ENCODE data around the gene DCTN1. TPM values are rescaled to one million over a fixed set of nuclear protein-coding genes. Genes with fewer than 3 reads are reported as not detected.
A peak's percentile ranks its signal among the peaks of the same experiment; 100 is the strongest.
"Not testable (repeated sequence)": the region's sequence is repeated elsewhere in the genome, so short reads cannot be mapped to it uniquely, and the experiment has no call there.

Gene DCTN1
- total RNA-seq, 2 experiments from 2014 or later, result 67.3 to 81.4 TPM

DNA sequence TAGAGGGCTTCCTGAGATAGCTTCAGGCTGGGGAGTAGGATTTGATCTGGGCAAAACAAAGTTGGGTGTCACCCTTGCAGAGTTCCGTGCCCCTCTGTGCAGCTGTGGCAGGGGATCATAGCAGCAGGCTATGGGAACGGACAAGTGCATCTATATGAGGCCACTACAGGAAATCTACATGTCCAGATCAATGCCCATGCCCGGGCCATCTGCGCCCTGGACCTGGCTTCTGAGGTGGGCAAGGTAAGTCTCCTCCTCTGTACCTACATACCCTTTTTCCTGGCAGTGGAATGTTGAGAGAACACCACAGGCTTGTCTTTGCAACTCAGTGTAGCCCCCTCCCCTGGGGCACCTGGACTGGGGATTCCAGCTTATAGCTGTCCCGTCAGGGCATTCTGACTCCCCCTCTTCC, 44.9 kb upstream of the DCTN1 start:
- ATAC-seq, result no peak
- Mint-ChIP-seq H3K27me3 (no peaks in the 10 kb centered on the region), H3K9me3 (no peaks in the 10 kb centered on the region), H3K4me3 (no peak overlapping the region), H3K36me3 (ENCODE audit: low read depth) (peaks cover 20% of the 10 kb centered on the region), H3K27ac (no peak overlapping the region), H3K4me1 (ENCODE audit: low read depth) (peaks cover 15% of the 10 kb centered on the region)
- TF ChIP-seq, protein P1, sequence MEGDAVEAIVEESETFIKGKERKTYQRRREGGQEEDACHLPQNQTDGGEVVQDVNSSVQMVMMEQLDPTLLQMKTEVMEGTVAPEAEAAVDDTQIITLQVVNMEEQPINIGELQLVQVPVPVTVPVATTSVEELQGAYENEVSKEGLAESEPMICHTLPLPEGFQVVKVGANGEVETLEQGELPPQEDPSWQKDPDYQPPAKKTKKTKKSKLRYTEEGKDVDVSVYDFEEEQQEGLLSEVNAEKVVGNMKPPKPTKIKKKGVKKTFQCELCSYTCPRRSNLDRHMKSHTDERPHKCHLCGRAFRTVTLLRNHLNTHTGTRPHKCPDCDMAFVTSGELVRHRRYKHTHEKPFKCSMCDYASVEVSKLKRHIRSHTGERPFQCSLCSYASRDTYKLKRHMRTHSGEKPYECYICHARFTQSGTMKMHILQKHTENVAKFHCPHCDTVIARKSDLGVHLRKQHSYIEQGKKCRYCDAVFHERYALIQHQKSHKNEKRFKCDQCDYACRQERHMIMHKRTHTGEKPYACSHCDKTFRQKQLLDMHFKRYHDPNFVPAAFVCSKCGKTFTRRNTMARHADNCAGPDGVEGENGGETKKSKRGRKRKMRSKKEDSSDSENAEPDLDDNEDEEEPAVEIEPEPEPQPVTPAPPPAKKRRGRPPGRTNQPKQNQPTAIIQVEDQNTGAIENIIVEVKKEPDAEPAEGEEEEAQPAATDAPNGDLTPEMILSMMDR (IDR thresholded peaks at IDR 0.05), result no peak
- intact Hi-C loops (cut with micrococcal nuclease), result no loop called here
- DNase-seq, result no peak
- POLR2A ChIA-PET, result no interaction called here
- CTCF ChIA-PET, result interaction anchor here (0.6 kb wide), 1 partner anchor 58 kb away, joined by 3 read pairs; the partner anchor contains the start of genes CCDC142 and TTC31

GRCh38 chr2:74424139-74424992, 44.3 kb upstream of the DCTN1 start:
- ChIA-PET CTCF (interaction anchor here (0.6 to 1.0 kb wide), 3 partner anchors 9 to 59 kb away, joined by 3 to 4 read pairs (median 3); partner anchors contain the start of genes CCDC142 and TTC31), POLR2A (interaction anchor here (0.6 to 1.1 kb wide), 2 partner anchors 30 to 204 kb away, joined by 3 to 5 read pairs; partner anchors contain the start of gene INO80B)
- intact Hi-C loops (cut with micrococcal nuclease), result no loop called here
- no peak overlapping the region for H3K27ac Mint-ChIP-seq
- no peaks in the 10 kb centered on the region for H3K9me3 Mint-ChIP-seq
- H3K36me3 Mint-ChIP-seq (ENCODE audit: low read depth), result peaks cover 20% of the 10 kb centered on the region
- DNase-seq (no peak), ATAC-seq (no peak)
- H3K4me1 Mint-ChIP-seq (ENCODE audit: low read depth), result peaks cover 18% of the 10 kb centered on the region
- H3K27me3 Mint-ChIP-seq, result no peaks in the 10 kb centered on the region
- TF ChIP-seq, protein P1 (IDR thresholded peaks at IDR 0.05), result no peak
- no peak overlapping the region for H3K4me3 Mint-ChIP-seq

DNA sequence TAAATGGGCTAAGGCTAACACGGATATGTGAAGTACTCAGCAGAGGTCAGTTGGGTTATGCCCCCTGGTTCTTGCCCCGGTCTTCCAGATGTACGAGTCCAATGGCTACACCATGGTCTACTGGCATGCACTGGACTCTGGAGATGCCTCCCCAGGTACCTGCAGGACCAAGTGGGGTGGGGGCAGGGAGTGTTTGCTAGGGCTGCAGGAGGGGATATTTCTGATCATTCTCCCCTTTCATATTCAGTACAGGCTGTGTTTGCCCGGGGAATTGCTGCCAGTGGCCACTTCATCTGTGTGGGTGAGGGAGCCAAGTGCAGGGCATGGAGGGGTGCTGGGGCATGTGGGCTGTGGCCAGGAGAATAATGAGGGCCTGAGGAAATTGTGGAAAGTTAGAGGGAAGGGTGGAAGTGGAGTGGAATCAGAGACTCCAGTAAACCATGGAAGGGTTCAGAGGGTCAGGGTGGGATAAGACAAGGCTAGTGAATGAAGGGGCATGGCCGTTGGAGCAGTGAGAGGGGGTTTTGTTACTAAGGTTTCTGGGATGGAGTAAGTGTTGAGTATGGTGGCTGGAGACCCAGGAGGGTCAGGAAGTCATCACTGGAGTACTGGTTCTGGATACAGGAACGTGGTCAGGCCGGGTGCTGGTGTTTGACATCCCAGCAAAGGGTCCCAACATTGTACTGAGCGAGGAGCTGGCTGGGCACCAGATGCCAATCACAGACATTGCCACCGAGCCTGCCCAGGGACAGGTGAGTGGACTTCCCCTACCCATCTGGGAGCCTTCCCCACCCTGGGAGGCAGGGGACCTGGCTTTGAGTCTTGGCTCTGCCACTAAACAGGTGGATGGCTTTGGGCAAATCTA, 43.4 kb upstream of the DCTN1 start:
- POLR2A ChIA-PET, result interaction anchor here (0.6 to 1.1 kb wide), 2 partner anchors 31 to 203 kb away, joined by 3 to 5 read pairs; partner anchors contain the start of gene INO80B
- H3K27ac Mint-ChIP-seq, result no peak overlapping the region

DNA sequence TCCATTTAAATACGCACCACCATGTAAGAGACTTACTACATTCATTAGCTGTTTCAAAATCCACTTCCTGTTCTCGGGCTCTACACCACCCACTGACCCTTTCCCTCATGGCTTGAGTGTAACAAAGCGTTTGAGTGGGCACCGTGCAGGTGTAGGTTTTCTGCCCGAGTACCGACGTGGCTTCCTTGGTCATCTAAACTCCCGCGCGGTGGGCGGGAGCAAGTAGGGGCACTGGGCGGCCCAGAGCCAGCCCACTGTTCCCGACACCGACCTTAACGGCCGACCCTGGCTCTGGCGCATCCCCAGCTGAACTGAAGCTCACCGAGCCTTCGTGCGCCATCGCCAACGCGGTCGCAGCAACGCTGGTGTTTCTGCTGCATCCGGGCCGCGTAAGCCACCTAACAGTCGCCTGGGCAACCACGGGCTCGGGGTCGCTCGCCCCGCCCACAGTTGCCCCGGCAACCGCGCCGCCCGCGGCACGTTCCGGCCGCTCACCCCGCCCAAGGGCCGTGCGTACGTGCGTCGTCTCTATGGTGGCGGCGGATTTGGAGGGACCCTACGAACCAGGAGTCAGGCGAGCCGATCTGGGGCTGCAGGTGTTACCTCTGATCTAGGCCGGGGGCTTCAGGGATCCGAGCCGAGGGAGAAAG, 41.2 kb upstream of the DCTN1 start, which contains the start of the genes C2orf81 and WDR54:
C2orf81 (minus strand) TSS at position 399 of the 650 bp plus-strand sequence; CDS start at position 340, 59 bp downstream.
WDR54 (plus strand) TSS at position 510 of the 650 bp plus-strand sequence. CDS start 424 bp downstream, outside the sequence.
- Mint-ChIP-seq H3K27ac (peak within 1 kb of the TSS; percentile 97), H3K4me1 (ENCODE audit: low read depth) (peaks cover 18% of the 10 kb centered on the region), H3K9me3 (no peaks in the 10 kb centered on the region), H3K4me3 (peak within 1 kb of the TSS; percentile 97), H3K36me3 (ENCODE audit: low read depth) (peaks cover 20% of the 10 kb centered on the region), H3K27me3 (no peaks in the 10 kb centered on the region)
- DNase-seq (peak; percentile 97), ATAC-seq (peak; percentile 94)
- POLR2A ChIA-PET, result interaction anchor here (0.6 to 2.9 kb wide), 11 partner anchors 10 to 686 kb away, joined by 3 to 25 read pairs (median 3); partner anchors contain the start of genes AUP1, INO80B, MRPL53 and WBP1
- CTCF ChIA-PET, result interaction anchor here (0.7 to 1.7 kb wide), 7 partner anchors 10 to 110 kb away, joined by 3 to 6 read pairs (median 3); no protein-coding TSS in a partner anchor
- intact Hi-C loops (cut with micrococcal nuclease), result no loop called here
- TF ChIP-seq, protein P1 (IDR thresholded peaks at IDR 0.05), result no peak

More for the DNA sequence above, 43.4 kb upstream of the DCTN1 start:
- H3K36me3 Mint-ChIP-seq (ENCODE audit: low read depth), result peaks cover 20% of the 10 kb centered on the region
- DNase-seq, result no peak
- H3K27me3 Mint-ChIP-seq, result no peaks in the 10 kb centered on the region
- intact Hi-C loops (cut with micrococcal nuclease), result no loop called here
- H3K4me1 Mint-ChIP-seq (ENCODE audit: low read depth), result peaks cover 18% of the 10 kb centered on the region
- CTCF ChIA-PET, result interaction anchor here (0.7 to 1.0 kb wide), 2 partner anchors 8 to 32 kb away, joined by 3 to 4 read pairs; no protein-coding TSS in a partner anchor
- no peak for ATAC-seq
- H3K9me3 Mint-ChIP-seq, result no peaks in the 10 kb centered on the region
- TF ChIP-seq, protein P1 (IDR thresholded peaks at IDR 0.05), result no peak
- H3K4me3 Mint-ChIP-seq, result peak overlapping the region; percentile 97

DNA sequence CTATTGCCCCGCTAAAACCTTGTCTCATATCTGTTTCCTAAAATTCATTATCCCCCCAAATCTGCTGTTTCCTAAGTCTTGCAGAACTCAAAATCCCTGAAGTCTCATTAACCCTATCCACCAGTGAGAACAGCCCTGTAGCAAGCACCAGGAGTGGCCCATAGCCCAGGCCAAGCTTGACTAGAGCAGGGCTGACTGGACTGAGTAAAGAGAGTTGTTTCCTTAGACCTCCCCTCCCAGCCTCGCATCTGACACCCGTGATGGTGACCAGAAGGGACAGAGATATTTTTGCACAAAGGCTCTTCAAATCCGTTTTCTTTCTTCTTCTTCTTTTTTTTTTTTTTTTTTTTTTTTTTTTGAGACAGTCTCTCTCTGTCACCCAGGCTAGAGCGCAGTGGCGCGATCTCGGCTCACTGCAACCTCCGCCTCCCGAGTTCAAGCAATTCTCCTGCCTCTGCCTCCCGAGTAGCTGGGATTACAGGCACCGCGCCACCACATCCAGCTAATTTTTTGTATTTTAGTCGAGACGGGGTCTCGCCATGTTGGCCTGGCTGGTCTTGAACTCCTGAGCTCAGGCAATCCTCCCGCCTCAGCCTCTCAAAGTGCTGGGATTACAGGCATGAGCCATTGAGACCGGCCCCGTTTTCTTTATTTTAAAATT, 40.5 kb upstream of the DCTN1 start:
- CTCF ChIA-PET, result interaction anchor here (0.9 to 1.7 kb wide), 5 partner anchors 19 to 111 kb away, joined by 3 to 5 read pairs (median 3); no protein-coding TSS in a partner anchor
- H3K9me3 Mint-ChIP-seq; intact Hi-C loops (cut with micrococcal nuclease); H3K27me3 Mint-ChIP-seq; ATAC-seq; DNase-seq: not testable (repeated sequence)
- H3K4me1 Mint-ChIP-seq (ENCODE audit: low read depth), result peaks cover 23% of the 10 kb centered on the region
- peaks cover 20% of the 10 kb centered on the region for H3K36me3 Mint-ChIP-seq (ENCODE audit: low read depth)
- H3K4me3 Mint-ChIP-seq, result peak overlapping the region; percentile 97
- peak overlapping the region; percentile 86 for H3K27ac Mint-ChIP-seq
- POLR2A ChIA-PET, result interaction anchor here (0.6 to 2.9 kb wide), 11 partner anchors 9 to 685 kb away, joined by 3 to 25 read pairs (median 3); partner anchors contain the start of genes AUP1, INO80B, MRPL53 and WBP1

All from activated CD8-positive, alpha-beta T cell treated with anti-CD3 and anti-CD28 coated beads for 36 hours (primary cell).